GM12892 (cell line): ENCODE measurements around the gene PLEKHG5.

Experiments
- POLR2A ChIP-seq: IDR thresholded peaks from 2 replicates; pipeline ENCODE4 v1.6.1; 2011; ENCODE audit warnings: low read depth, low read length, control low read depth
- POLR2AphosphoS5 ChIP-seq: IDR thresholded peaks from 2 replicates; pipeline ENCODE4 v1.6.1; 2011; ENCODE audit warnings: low read depth, low read length, control low read depth
- TAF1 ChIP-seq: IDR thresholded peaks from 2 replicates; pipeline ENCODE4 v1.6.1; 2011; ENCODE audit warnings: low read depth, mild to moderate bottlenecking, control low read depth, low read length, borderline replicate concordance

DNA sequence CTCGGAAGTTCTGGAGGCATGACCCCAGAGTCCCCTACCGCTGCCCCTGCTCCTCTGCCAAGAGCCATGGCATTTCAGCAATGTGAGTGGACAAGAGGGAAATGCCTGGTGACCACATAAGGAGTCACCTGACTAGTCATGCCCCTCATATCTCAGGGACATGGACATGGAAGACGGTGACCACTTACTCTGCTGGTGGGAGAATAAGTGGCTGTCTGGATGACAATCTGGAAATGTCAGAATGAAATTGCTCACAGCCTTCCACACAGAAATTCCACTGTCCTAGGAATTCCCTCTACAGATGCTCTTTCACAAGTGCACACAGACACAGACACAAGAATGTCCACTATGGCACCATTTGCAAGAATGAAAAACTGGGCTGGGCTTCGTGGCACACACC lies 24.3 kb upstream of the PLEKHG5 start:
- TF ChIP-seq TAF1, result no peak
- TF ChIP-seq POLR2A, result no peak
- no peak for TF ChIP-seq POLR2AphosphoS5
